ENCODE measurements around the gene SLC2A5.
"Not testable (repeated sequence)": the region's sequence is repeated elsewhere in the genome, so short reads cannot be mapped to it uniquely, and the experiment has no call there.

Gene SLC2A5, protein sequence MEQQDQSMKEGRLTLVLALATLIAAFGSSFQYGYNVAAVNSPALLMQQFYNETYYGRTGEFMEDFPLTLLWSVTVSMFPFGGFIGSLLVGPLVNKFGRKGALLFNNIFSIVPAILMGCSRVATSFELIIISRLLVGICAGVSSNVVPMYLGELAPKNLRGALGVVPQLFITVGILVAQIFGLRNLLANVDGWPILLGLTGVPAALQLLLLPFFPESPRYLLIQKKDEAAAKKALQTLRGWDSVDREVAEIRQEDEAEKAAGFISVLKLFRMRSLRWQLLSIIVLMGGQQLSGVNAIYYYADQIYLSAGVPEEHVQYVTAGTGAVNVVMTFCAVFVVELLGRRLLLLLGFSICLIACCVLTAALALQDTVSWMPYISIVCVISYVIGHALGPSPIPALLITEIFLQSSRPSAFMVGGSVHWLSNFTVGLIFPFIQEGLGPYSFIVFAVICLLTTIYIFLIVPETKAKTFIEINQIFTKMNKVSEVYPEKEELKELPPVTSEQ

DNA sequence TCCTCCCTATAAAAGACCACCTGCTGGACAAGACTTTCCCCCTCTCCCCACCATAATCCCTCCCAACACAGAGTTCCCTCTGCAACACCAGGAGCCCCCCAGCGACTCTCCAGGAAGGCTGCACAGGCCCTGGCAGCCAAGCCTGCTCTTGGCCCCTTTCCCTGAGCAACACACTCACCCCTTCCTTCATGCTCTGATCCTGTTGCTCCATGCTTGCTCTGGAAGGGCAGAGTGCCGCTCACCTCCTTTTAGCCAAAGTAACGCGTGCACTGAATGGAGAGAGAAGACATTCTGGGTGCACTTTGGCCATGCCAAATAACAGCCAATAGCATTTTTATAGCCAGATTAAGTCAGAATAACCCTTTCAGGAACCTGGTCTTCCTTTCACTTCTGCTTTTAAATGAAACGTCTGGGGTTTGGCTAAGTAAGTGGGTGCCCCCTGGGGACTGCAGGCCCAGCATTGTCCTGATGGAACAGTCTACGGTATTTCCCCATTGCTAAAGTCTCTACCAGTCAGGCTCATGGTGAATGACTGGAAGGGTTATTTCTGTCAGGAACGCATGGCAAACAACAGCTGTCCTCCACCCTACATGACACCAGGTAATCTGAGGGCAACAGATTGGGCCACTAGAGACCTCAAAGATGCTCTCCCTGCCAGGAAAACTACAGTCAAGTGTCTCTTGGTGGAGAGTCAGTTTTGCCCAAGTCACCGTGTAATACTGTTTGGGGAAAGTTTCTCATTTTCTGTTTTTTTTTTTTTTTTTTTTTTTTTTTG, at the start of gene SLC2A5:
Gene SLC2A5, minus strand, starts transcription at position 310 of the 775 bp plus-strand sequence. Its CDS starts 99 bp downstream, at position 211.
- no peak for DNase-seq

DNA sequence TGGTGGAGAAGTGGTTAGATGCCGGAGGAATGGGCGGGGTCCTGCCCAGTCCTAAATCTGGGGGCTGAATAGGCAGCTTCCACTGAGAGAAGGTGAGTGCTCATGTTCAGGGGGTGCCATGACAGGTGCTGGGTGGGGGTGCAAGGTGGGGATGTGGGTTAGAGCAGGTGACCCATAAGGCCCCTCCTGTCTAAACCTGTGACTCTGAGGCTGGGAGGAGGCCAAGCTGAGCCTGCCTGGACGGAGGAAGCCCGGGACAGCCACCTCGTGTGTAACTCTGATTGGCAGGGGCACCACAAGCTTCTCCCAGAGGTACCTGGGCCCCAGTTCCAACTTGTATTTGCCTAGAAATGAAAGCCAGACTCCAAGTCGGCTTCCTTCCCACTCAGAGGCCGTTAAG, 48.8 kb upstream of the SLC2A5 start:
- DNase-seq = no peak

DNA sequence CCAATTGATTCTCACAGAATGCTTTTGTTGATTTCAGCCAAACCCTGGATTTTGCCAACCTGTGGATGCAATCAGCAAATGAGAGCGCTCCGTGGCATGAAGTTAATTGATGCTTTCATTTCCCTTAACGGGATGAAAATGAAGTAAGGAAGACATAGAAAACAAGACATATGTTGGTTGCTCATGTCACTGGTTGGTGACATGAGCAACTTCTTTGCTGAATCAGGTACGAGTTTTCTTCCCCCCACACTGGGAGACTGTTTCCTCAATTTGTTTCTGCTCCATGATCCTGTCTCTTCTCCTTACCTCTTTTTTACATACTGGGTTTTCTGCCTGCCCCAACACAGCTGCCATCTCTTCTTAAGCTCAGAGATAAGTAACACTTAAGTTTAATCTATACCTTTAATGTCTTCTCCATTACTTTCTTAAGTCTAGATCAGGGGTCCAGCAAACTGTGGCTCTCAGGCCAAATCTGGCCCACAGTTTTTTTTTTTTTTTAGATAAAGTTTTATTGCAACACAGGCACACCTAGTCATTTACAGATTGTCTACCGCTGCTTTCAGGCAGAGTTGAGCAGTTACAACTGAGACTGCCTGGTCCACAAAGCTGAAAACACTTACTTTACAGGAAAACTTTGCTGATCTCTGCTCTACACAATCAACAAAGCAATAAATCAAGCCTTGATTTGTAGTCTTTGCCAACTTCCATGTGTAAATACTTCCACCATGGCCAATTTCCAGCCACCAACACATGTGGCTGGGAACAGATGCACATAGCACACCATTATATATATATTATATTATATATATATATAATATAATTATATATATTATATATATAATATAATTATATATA, 46.1 kb upstream of the SLC2A5 start:
- DNase-seq = peak; percentile 12

DNA sequence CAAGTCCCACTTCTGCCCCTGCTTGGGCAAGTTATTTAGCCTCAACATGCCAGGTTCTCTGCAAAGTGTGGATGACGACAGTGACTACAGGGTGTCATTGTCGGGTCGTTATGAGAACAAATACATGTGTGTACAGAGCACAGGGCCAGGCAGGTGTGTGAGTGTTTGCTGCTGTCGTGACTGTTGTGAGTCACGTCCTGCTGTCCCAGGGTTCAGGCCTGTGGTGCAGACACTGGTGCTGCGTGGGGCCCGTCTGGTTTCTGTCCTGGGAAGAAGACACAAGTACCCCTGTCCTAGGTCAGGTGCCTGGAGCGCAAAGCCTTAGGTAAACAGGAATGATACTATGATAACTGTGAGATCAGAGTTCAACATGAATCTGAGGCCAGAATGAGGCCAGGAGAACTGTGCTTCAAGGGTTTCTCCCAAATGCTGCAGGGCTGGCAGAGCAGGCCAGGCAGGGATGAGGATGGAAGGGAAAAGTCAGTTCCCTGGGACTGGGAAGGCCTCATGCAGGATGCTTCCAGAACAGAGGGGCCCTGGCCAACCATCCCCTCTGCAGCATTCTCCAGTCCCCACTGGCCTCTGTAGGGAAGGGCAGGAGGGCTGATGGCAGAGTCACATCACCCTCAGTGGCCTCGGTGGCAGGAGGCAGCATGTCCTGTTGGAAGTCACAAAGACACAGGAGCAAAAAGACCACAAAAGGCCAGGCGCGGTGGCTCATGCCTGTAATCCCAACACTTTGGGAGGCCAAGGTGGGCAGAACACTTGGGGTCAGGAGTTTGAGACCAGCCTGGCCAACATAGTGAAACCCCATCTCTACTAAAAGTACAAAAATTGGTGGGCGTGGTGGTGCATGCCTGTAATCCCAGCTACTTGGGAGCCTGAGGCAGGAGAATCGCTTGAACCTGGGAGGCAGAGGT, 43.8 kb upstream of the SLC2A5 start:
- DNase-seq = no peak

DNA sequence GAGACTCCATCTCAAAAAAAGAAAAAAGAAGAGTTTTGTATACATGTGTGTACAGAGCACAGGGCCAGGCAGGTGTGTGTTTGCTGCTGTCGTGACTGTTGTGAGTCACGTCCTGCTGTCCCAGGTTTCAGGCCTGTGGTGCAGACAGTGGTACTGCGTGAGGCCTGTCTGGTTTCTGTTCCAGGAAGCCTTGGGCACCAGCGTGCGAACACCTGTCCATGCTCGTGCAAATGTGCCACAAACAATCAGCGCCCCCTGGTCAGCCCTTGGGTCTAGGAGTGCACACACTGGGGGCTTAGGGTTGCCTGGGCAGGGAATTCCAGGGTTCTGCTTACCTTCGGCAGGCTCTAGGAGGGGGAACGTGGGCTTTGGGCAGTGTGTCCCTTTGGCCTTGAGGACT, 42.5 kb upstream of the SLC2A5 start:
- DNase-seq = no peak

DNA sequence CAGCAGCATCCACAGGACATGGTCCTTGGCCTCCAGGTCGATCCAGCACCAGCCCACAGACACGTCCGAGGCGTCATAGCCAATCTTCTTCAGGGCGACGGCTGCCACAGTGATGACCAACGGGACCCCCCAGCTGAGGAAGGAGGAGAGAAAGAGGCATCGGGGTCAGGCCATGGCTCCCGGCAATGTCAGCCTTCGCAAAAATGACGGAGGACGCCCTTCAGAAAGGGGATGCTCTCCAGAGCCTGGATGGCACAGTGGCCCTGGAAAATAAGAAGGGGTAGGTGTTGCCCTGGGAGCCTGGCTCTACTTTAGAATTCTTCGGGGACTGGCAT, 41.9 kb upstream of the SLC2A5 start:
- no peak for DNase-seq

DNA sequence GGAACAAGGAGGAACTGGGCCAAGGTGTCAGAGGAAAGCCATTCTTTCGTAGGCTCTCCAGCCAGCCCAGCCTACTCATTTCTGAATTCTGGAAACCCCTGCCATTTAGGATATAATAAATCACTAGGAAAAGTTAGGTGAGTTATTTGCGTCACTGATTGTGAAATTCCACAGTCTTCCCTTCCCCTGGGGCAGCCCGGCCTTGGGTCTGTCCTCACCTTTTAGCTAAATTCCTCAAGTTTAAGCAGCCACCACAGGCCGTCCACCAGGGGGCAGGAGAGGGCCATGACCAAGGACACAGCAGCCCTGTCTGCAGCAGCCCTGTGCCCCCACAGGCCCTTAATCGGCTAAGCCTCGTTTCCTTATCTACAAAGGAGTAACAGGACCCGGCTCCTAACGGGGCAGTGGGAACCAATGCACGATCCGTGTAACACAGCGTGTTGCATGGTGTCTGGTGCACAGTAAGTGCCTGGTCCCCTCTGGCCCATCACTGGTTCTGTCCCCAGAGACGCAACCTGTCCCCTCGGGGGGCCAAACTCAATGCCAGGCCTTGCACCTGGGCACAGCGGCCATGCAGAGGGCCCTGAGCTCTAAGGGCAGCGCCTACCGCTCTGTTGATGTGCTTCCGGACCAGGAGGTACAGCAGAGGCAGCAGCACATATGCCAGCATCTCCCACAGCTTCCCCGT, 41.4 kb upstream of the SLC2A5 start:
- DNase-seq = peak; percentile 48

DNA sequence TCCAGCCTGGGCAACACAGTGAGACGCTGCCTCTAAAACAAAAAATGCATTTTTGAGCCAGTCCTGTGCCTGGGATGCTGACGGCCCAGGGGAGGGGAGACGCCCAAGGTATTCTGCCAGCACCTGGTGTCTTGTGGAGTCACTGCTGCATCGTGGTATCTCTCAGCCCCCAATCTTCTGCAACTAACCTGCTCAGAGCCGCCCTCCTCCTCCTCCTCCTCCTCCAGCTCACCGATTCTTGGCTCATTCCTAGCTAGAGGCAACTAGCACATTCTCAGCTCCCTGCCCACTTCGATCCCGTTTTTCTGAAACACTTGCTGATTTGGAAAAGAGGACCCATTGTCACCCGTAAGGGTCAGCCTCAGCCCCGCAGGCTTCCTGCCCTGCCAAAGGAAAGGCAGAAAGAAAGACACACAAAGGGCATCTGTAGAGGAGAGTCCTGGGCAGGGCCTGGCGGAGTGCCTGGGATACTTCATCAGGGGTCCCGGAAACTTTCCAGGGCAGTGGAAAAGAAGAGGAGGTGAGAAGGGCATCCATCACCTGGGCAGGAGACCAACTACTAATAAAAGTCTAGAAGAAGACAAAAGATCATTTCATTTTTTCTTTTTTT, 38.7 kb upstream of the SLC2A5 start:
- no peak for DNase-seq

DNA sequence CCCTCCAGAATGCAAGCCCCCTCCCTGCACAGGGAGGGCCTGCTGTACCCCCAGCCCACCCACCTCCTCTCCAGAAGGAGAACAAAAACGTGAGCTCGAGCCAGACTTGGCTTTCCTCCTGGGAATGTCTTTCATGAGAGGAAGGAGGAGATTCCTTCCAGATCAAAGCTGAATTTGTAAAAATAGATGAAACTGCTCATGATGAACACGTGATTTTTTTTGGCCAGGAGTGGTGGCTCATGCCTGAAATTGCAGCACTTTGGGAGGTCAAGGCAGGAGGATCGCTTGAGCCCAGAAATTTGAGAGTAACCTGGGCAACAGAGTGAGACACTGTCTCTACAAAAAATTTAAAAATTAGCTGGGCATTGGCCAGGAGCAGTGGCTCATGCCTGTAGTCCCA, 37.7 kb upstream of the SLC2A5 start:
- no peak for DNase-seq

DNA sequence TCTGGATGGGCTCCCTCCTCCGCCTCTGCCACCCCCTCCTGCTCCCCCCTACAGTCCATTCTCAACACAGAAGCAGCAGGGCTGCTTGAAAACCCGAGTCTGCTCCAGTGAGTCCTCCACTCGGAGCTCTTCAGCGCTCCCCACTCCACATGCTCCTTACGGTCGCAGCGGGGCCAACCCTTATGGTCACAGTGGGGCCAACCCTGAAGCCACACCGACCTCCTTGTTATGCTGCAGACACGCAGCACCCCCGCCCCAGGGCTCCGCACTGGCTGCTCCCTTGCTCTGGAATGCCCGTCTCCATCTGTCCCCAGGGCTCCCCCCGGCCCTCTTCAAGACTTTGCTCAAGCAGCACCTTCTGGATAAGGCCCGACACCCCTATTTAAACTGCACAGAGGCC, 36.9 kb upstream of the SLC2A5 start:
- no peak for DNase-seq

DNA sequence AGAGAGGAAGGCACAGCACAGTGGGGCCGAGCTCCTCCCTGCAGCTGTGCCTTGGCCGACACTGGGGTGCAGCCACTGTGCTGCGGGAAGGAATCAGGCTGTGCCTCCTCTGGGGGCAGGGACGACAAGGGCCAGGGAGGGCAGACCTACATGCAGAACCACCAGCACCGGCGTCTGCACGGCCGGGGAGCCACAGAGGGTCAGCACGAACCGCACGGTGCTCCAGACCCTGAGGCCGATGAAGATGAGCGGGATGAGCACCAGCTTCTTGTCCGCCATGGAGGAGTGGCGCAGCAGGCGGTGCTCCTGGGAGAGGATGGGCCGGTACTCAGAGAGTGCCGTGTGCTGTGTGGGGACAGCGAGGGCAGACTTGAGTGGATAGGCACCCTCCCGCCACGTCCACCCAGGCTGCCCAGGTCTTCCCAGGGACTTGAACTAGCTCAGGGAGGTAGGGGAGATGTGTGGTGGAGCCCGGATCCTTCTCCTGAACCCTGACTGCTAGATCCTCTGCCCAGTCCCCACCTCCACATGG, 36.0 kb upstream of the SLC2A5 start:
- DNase-seq = no peak

DNA sequence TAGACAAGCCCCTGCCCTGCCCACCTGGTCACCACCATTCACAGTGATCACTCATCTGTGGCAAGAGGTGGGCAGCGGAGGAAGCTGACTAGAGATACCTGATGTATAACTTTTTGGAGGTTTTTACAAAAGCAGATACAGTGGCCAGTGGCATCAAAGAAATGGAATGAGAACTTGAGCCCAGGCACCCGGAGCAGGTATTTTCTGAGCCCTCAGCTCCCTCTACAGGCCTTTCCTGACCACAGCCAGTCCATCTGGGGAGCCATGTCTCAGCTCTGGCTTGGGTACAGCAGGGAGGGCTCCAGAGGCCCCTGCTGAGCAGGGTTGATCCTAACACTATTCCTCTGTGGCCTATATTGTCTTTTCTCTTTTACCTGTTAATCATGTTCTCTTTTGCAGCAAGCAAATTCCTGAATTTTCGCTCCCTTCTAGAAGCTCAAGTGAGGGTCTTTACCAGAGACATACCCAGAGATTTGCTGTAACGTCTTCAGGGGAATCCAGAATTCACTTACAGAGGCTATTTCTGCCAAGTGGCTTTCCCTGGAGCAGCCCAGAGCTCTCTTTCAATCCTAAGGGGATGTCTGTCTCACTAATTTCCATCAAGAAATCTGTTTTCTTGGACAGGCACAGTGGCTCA, 32.2 kb upstream of the SLC2A5 start:
- DNase-seq = peak; percentile 27

DNA sequence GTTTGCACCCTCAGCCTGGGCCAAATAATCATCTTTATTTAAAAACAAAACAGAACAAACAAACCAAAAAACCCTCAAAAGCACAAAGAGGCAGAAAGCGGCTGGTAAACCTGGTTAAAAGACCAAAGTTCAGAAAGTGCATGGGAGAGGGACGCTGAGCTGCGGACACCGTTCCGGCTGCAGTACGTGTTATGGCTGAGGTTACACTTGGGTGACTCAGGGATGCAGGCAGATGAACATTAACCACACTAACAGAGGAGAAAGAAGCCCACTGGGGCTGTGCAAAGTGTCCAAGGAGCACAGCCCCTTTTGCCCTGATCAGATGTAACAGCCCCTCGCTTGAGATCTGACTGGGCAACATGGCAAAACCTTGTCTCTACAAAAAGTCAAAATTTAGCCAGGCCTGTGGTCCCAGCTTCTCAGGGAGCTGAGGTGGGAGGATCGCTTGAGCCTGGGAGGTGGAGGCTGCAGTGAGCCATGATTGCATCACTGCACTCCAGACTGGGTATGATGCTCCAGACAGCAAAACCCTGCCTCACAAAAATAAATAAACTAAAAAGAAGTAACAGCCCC, 31.1 kb upstream of the SLC2A5 start:
- no peak for DNase-seq

DNA sequence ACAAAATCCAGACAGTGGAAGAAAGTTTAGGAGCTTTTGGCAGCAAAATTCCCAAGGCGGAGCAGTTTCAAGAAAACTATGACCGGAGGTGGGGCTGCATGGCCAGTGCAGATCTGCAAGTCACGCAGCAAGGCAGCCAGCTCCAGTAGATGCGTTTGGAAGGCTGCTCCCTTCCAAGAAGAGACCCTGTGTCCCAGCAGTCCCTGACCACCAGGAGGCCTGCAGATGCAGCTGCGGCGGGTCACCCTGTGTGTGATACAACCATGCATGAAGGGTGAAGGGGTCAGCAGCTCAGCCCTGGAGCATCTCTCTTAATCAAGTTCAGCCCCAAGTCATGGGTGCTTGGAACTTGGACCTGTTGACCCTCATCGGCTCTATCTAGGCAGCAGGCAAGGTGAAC, 30.1 kb upstream of the SLC2A5 start:
- DNase-seq = no peak

DNA sequence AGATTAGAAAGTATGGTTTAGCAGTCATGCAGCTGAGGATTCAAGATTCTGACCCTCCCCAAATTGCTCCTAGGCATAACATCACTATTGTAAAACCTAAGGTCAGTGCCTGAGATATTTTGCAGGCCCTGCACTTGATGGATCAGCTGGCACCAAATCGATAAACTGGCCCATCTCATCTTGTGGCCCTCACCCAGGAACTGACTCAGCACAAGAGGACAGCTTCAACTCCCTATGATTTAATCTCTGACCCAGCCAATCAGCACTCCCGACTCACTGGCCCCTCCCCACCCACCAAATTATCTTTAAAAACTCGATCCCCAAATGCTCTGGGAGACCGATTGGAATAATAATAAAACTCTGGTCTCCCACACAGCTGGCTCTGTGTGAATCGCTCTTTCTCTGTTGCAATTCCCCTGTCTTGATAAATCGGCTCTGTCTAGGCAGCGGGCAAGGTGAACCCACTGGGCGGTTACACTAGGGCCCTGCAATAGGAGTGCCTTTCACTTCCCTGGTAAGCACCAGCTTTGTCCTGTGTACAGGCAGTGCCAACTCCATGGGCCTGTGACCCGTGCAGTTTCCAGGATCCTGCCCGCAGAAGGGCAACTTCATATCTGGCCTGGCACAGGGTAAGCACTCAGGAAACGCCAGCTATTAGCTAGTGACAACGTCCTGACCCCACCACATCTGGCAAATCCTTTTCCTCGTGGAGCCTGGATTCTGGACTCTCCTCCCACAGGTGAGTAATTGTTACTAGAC, 28.7 kb upstream of the SLC2A5 start:
- DNase-seq = no peak

DNA sequence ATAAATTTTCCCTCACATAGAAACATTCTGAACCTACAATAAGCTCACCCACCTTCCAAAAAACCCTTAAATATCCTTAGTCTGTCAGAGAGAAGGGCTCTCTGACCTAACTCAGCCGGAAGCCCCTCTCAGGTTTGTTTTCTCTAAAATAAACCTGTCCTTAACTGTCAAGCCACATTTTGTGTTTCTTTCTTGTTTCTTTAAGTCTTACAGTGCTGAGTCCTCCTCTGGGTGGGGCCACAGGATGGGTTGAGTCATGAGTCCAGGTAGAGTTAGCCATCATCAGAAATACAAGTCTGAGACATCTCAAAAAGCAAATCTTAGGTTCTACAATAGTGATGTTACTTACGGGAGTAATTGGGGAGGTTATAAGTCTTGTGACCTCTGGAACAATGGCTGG, 26.4 kb upstream of the SLC2A5 start:
- no peak for DNase-seq

DNA sequence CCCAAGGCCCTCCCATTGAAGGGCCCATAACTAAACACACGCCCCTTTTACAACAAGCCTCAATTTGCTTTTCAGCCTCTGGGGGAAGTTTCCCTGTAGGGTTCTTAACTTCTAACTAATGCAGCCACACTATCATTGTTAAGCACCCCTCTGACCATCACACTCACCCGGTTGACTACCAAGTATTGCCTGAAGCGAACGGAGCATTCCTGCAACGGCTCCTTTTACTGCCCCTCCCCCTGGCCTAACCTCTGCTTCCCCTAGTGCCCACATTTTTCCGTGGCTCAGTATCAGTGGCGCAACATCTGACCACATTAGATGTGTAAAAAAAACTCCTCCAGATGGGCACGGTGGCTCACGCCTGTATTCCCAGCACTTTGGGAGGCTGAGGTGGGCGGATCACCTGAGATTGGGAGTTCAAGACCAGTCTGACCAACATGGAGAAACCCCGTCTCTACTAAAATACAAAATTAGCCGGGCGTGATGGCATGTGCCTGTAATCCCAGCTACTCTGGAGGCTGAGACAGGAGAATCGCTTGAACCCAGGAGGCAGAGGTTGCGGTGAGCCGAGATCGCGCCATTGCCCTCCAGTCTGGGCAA, 24.7 kb upstream of the SLC2A5 start:
- not testable (repeated sequence) for DNase-seq

DNA sequence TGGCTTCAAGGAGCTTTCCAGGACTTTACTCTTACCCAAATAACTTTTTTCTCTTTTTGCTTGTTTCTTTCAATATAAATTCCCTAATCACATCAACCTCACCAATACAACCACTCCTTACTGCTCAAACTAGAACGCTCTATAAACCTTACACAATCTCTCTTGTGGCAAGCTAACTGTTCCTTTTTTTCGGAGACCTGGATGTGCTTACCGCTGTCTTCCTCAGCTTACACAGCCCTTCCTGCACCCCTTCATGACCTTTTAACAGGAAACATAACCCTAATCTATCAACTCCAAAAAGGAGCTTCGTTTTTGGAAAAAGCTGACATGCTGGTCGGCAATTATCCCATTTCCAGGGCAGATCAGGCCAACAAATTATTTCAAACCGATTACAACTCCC, 24.1 kb upstream of the SLC2A5 start:
- DNase-seq = no peak

DNA sequence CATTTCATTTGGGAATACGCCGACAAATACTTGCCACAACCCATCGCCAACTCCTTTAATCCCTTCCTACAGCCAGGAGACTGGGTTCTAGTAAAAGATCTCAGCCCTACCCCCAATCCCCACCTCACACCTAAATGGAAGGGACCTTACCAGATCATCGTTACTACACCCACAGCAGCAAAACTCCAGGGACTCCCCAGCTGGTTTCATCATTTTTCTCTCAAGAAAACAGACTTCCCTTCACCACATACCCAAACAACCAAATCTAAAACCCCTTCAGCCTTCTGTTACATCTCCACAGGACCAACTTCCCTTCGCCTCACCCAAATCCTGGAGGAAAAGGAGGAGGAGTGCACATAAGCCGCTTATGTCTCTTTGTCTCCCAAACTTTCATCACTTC, 23.7 kb upstream of the SLC2A5 start:
- DNase-seq = no peak

Data from NCI-H446 treated with DMSO at 0.1 percent for 48 hours (cell line).